Smooth muscle cell (in vitro differentiated cells): ENCODE data around the gene KANSL1. TPM values are rescaled to one million over a fixed set of nuclear protein-coding genes. Genes with fewer than 3 reads are reported as not detected.
A peak's percentile ranks its signal among the peaks of the same experiment; 100 is the strongest.

ENCODE experiments used
- DNase-seq: peaks from one replicate; lab custom pipeline; 2025; ENCODE audit not compliant: unreplicated experiment; lab: John Stamatoyannopoulos, UW
- H2AFZ ChIP-seq: fragments of 200-600 bp; sonication (generic); 2 replicates; pipeline ENCODE4 v1.6.0; 2016; ENCODE audit warnings: antibody characterized with exemption, low read depth, mild to moderate bottlenecking
- H3F3A ChIP-seq: fragments of 200-600 bp; sonication (generic); 2 replicates; pipeline ENCODE4 v1.6.0; 2017; ENCODE audit warnings: antibody characterized with exemption, low read depth
- H3K27ac ChIP-seq: fragments of 200-600 bp; sonication (generic); 2 replicates; pipeline ENCODE4 v1.5.1; 2016; ENCODE audit warnings: low read depth, mild to moderate bottlenecking
- H3K27me3 ChIP-seq: fragments of 200-600 bp; sonication (generic); 2 replicates; pipeline ENCODE4 v1.6.1; 2016; ENCODE audit warnings: low read depth, mild to moderate bottlenecking
- H3K36me3 ChIP-seq: fragments of 200-600 bp; sonication (generic); 2 replicates; pipeline ENCODE4 v1.5.1; 2016; ENCODE audit warnings: low read depth
- H3K4me1 ChIP-seq: fragments of 200-600 bp; sonication (generic); 2 replicates; pipeline ENCODE4 v1.5.1; 2016; ENCODE audit warnings: low read depth
- H3K4me2 ChIP-seq: fragments of 200-600 bp; sonication (generic); 2 replicates; pipeline ENCODE4 v1.6.0; 2016; ENCODE audit warnings: mild to moderate bottlenecking
- H3K4me3 ChIP-seq: fragments of 200-600 bp; sonication (generic); 2 replicates; pipeline ENCODE4 v1.5.1; 2016; ENCODE audit warnings: mild to moderate bottlenecking
- H3K79me2 ChIP-seq: fragments of 200-600 bp; sonication (generic); 2 replicates; pipeline ENCODE4 v1.6.0; 2016; ENCODE audit warnings: low read depth, mild to moderate bottlenecking
- H3K9ac ChIP-seq: fragments of 200-600 bp; sonication (generic); 2 replicates; pipeline ENCODE4 v1.6.0; 2016; ENCODE audit warnings: low read depth
- H3K9me3 ChIP-seq: fragments of 200-600 bp; sonication (generic); replicated peaks from 2 replicates; pipeline ENCODE4 v1.5.1; 2016; ENCODE audit warnings: low read depth
- H4K20me1 ChIP-seq: fragments of 200-600 bp; sonication (generic); 2 replicates; pipeline ENCODE4 v1.6.0; 2016; ENCODE audit warnings: low read depth
- CTCF ChIP-seq: fragments of 200-600 bp; sonication (generic); IDR thresholded peaks from 2 replicates; pipeline ENCODE4 v1.5.1; 2017; ENCODE audit warnings: borderline replicate concordance, mild to moderate bottlenecking, antibody characterized with exemption; ENCODE audit not compliant: insufficient read depth, poor library complexity, severe bottlenecking
- WGBS: methylation state at CpG from one replicate; pipeline ENCODE4 v1.1.7; 2016; ENCODE audit warnings: low lambda C conversion rate; 5-methylcytosine and 5-hydroxymethylcytosine counted together
- polyA plus RNA-seq: library from polyadenylated mRNA; unstranded; fragments of >200 nt; fragmentation: Nextera tagmentation; extraction: Ambion mirVana; gene quantifications from 2 replicates; pipeline ENCODE4 v1.2.1, GENCODE V29; 2016
- total RNA-seq: library from RNA; depleted of rRNA; stranded (reverse); fragments of >200 nt; gene quantifications from 2 replicates; pipeline ENCODE4 v1.2.3, GENCODE V29; 2014

Gene KANSL1
- total and polyA plus RNA-seq, 2 experiments from 2014 or later = 16.9 to 69.7 TPM

- no peak for TF ChIP-seq CTCF
- H2AFZ ChIP-seq = no peak overlapping the region
- no peak overlapping the region for H3K27ac ChIP-seq
- peaks cover 15% of the 10 kb centered on the region for H3K36me3 ChIP-seq
- H3K79me2 ChIP-seq = peaks cover 40% of the 10 kb centered on the region
- no peak overlapping the region for H3K4me2 ChIP-seq
- no peak overlapping the region for H3K4me3 ChIP-seq
- no peaks in the 10 kb centered on the region for H3K4me1 ChIP-seq
- H3F3A ChIP-seq = peaks cover 7% of the 10 kb centered on the region
- peaks cover 75% of the 10 kb centered on the region for H4K20me1 ChIP-seq
- WGBS = 97% methylated on average over 5 of the region's 5 CpGs
- no peak for DNase-seq
- H3K27me3 ChIP-seq = no peaks in the 10 kb centered on the region
- no peaks in the 10 kb centered on the region for H3K9me3 ChIP-seq
- no peak overlapping the region for H3K9ac ChIP-seq
These were observed 145.8 kb downstream of the KANSL1 start for GRCh38 chr17:46047398-46047797.

- peaks cover 37% of the 10 kb centered on the region for H3K79me2 ChIP-seq
- H3K27ac ChIP-seq = no peak overlapping the region
- no peaks in the 10 kb centered on the region for H3K27me3 ChIP-seq
- no peak overlapping the region for H2AFZ ChIP-seq
- peaks cover 7% of the 10 kb centered on the region for H3F3A ChIP-seq
- H3K9me3 ChIP-seq = no peaks in the 10 kb centered on the region
- no peak for DNase-seq
- no peak overlapping the region for H3K4me3 ChIP-seq
- H3K4me2 ChIP-seq = no peak overlapping the region
- TF ChIP-seq CTCF = no peak
- H3K9ac ChIP-seq = no peak overlapping the region
- WGBS = 83% methylated on average over 1 of the region's 1 CpG
- H3K4me1 ChIP-seq = no peaks in the 10 kb centered on the region
- H4K20me1 ChIP-seq = peaks cover 73% of the 10 kb centered on the region
- peaks cover 19% of the 10 kb centered on the region for H3K36me3 ChIP-seq
These were observed 146.3 kb downstream of the KANSL1 start for GRCh38 chr17:46046957-46047356.

DNA sequence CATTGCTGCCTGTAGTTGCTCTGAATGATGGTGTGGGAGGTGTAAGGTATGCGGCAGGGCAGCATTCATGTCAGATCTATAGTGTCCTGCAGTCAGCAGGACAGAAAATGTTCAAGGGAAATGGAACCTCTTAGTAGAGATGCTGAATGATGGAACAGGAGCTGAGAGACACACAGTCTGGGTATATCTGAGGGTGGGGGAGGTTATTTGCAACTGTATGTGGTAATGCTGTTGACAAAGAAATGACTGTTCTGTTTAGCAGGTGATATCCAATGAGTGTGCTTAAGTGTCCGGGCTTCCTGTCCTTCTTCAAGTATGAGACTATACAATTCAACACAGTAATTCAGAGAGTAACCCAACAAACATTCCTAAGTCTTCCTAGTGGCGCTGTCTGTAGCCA, 147.6 kb downstream of the KANSL1 start:
- H2AFZ ChIP-seq = no peak overlapping the region
- no peak for DNase-seq
- H3K4me3 ChIP-seq = no peak overlapping the region
- H3K4me1 ChIP-seq = no peaks in the 10 kb centered on the region
- no peak overlapping the region for H3K4me2 ChIP-seq
- peaks cover 70% of the 10 kb centered on the region for H4K20me1 ChIP-seq
- peak overlapping the region; percentile 27 for H3K27ac ChIP-seq
- peaks cover 24% of the 10 kb centered on the region for H3K79me2 ChIP-seq
- peaks cover 7% of the 10 kb centered on the region for H3F3A ChIP-seq
- H3K9ac ChIP-seq = no peak overlapping the region
- H3K9me3 ChIP-seq = no peaks in the 10 kb centered on the region
- peaks cover 9% of the 10 kb centered on the region for H3K36me3 ChIP-seq
- 85% methylated on average over 3 of the region's 3 CpGs for WGBS
- no peaks in the 10 kb centered on the region for H3K27me3 ChIP-seq
- TF ChIP-seq CTCF = no peak

DNA sequence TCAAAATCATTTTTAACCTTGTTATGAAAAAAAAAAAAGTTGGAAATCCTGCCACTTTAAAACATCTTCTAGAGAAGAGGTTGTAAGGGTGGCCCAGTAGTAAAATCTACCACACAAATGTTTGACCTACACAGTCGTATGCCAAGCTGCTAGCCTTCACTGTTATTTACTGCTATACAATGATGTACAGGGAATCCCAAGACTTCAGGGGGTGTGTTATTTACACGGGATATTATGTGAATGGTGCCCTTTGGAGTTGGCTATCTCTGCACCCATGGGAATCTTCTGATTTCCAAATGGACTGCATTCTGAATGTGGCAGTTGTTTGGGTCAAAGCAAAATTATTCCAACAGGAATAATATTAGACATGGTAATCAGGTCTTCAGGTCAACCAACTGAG, 148.2 kb downstream of the KANSL1 start:
- no peak for TF ChIP-seq CTCF
- Histone ChIP-seq H3K9me3 (no peaks in the 10 kb centered on the region), H3K9ac (no peak overlapping the region), H3K4me3 (no peak overlapping the region), H3K27me3 (no peaks in the 10 kb centered on the region), H2AFZ (no peak overlapping the region), H3K27ac (no peak overlapping the region), H3K4me1 (no peaks in the 10 kb centered on the region), H3K36me3 (peaks cover 5% of the 10 kb centered on the region), H3K79me2 (peaks cover 24% of the 10 kb centered on the region), H3F3A (peaks cover 7% of the 10 kb centered on the region), H3K4me2 (no peak overlapping the region), H4K20me1 (peaks cover 70% of the 10 kb centered on the region)
- no peak for DNase-seq
- WGBS = 75% methylated on average over 2 of the region's 2 CpGs
